Activated T-cell treated with anti-CD3 and anti-CD28 coated beads, Interleukin-2, amount 50 U/mL, for 72 hours (primary cell): Measurements from ENCODE around the gene DDX1. TPM values are rescaled to one million over a fixed set of nuclear protein-coding genes. Genes with fewer than 3 reads are reported as not detected.
"Not testable (repeated sequence)": the region's sequence is repeated elsewhere in the genome, so short reads cannot be mapped to it uniquely, and the experiment has no call there.

Experiments used
- ATAC-seq, 2 donors: fragments of 150-1000 bp; cut with Tn5 transposase; replicated peaks in 1 of 2; 2 replicates each; pipeline ENCODE4 v1.10.0; 2021; ENCODE audit warnings: moderate library complexity in 2 of 2, mild to moderate bottlenecking in 1 of 2
- DNase-seq, 2 donors: peaks; one replicate each; pipeline ENCODE4 v3.0.0; 2021 to 2022; ENCODE audit warnings: mixed read lengths in 1 of 2
- H3K27ac Mint-ChIP-seq: one replicate; pipeline ENCODE4 v1.8.0; 2022; ENCODE audit warnings: mild to moderate bottlenecking, moderate library complexity, mixed read lengths
- H3K27me3 Mint-ChIP-seq: one replicate; pipeline ENCODE4 v1.8.0; 2022; ENCODE audit warnings: low read depth, mixed read lengths
- H3K36me3 Mint-ChIP-seq, 2 donors: one replicate each; pipeline ENCODE4 v1.8.0; 2022; ENCODE audit warnings: mixed read lengths in 2 of 2, mild to moderate bottlenecking in 1 of 2; ENCODE audit not compliant: insufficient read depth in 2 of 2
- H3K4me1 Mint-ChIP-seq: one replicate; pipeline ENCODE4 v1.8.0; 2022; ENCODE audit warnings: low read depth, mixed read lengths
- H3K4me3 Mint-ChIP-seq, 2 donors: one replicate each; pipeline ENCODE4 v1.8.0; 2022; ENCODE audit warnings: mild to moderate bottlenecking in 2 of 2, mixed read lengths in 2 of 2, moderate library complexity in 2 of 2
- H3K9me3 Mint-ChIP-seq, 2 donors: one replicate each; pipeline ENCODE4 v1.8.0; 2022; ENCODE audit warnings: mixed read lengths in 2 of 2
- total RNA-seq, 2 donors: library from RNA; stranded (reverse); gene quantifications; one replicate each; pipeline ENCODE4 v1.2.3, GENCODE V29; 2022

The DDX1 gene
- total RNA-seq, 2 donors from 2014 or later, result 55.8 to 56.0 TPM

GRCh38 chr2:15616850-15617777 is 25.4 kb downstream of the DDX1 start:
- Mint-ChIP-seq H3K27me3 (no peaks in the 10 kb centered on the region), H3K36me3 (peaks cover 5 to 9% of the 10 kb centered on the region in 2 donors), H3K9me3 (no peaks in the 10 kb centered on the region), H3K4me1 (no peaks in the 10 kb centered on the region), H3K4me3 (no peak overlapping the region), H3K27ac (no peak overlapping the region)
- ATAC-seq (no peak), DNase-seq (no peak)

DNA sequence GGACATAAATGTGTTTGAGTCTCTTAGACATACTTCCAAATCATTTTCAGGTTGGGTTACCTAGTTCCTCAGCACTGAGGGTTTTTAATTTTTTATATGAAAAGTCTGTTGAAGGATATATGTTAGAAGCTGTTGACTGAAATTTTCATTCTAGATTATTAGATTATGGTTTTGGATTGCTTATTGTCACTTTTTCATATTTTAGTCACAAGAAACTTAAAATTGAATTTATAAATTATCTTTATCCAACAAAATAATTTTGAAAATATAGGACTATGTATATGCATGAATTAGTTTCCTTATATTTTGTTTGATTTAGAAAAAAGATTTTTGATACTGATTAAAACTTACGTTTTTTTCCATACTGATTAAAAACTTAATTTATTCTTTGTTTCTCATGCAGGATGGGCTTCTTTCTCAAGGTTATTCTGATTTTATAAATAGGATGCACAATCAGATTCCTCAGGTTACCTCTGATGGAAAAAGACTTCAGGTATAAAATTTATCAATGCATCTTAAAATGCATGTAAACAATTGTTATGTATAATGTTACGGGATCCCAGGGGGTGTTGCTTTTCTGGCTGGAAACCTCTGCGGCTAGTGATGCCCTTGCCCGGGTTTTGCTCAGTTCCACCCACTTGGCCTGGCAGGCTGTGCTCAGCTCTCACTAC is 26.2 kb downstream of the DDX1 start:
- ATAC-seq, result no peak

DNA sequence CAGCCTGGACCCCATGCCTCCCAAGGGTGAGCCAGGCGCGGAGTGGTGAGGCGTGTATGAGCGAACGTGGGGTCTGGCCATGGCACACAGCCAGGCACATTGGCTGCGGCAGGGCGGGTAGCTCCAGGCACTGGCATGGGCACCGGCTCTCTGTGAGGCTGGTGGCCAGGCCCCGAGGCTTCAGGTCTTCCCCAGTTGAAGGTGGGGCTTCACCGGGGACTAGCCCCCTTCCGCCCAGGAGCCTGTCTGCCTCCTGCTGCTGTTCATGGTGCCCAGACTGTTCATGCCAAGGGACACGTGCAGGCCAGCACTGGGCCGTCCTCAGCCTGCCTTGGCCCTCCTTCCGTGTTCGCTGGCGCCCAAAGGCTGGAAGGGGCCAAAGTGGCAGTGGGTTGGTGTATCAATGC is 26.8 kb downstream of the DDX1 start:
- H3K9me3 Mint-ChIP-seq, result no peaks in the 10 kb centered on the region
- peaks cover 5 to 16% of the 10 kb centered on the region in 2 donors for H3K36me3 Mint-ChIP-seq
- no peak overlapping the region for H3K4me3 Mint-ChIP-seq
- no peak for DNase-seq
- no peaks in the 10 kb centered on the region for H3K27me3 Mint-ChIP-seq
- no peaks in the 10 kb centered on the region for H3K4me1 Mint-ChIP-seq
- ATAC-seq, result no peak
- no peak overlapping the region for H3K27ac Mint-ChIP-seq

More for the DNA sequence above, 26.2 kb downstream of the DDX1 start:
- no peaks in the 10 kb centered on the region for H3K4me1 Mint-ChIP-seq
- no peaks in the 10 kb centered on the region for H3K9me3 Mint-ChIP-seq
- no peak overlapping the region for H3K4me3 Mint-ChIP-seq
- DNase-seq, result no peak
- no peaks in the 10 kb centered on the region for H3K27me3 Mint-ChIP-seq
- peaks cover 7 to 16% of the 10 kb centered on the region in 2 donors for H3K36me3 Mint-ChIP-seq
- H3K27ac Mint-ChIP-seq, result no peak overlapping the region

DNA sequence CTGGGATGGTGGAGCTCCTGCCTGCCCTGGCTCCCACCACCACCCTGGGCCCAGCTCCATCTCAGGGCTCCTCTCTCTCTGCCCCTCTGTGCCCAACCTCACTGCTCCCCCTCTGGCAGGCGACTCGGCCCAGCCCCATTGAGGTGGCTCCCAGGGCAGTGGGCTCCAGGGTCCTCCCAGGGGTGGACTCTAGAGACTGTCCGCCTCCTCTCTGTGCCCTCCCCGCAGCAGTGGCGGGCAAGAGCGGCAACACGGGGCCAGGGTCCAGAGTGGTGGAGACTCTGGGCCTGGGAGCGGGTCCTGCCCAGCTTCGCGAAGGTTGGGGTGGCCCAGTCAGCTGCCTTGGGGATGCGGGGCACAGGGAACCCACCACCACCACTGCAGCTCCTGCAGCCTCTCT is 27.4 kb downstream of the DDX1 start:
- DNase-seq (no peak), ATAC-seq (no peak)
- Mint-ChIP-seq H3K27ac (no peak overlapping the region), H3K27me3 (no peaks in the 10 kb centered on the region), H3K36me3 (peaks cover 7 to 21% of the 10 kb centered on the region in 2 donors), H3K4me1 (no peaks in the 10 kb centered on the region), H3K9me3 (peaks cover 0 to 3% of the 10 kb centered on the region in 2 donors), H3K4me3 (no peak overlapping the region)

- H3K9me3 Mint-ChIP-seq, result peaks cover 0 to 3% of the 10 kb centered on the region in 2 donors
- no peaks in the 10 kb centered on the region for H3K4me1 Mint-ChIP-seq
- no peak overlapping the region for H3K4me3 Mint-ChIP-seq
- peaks cover 10 to 25% of the 10 kb centered on the region in 2 donors for H3K36me3 Mint-ChIP-seq
- DNase-seq (no peak), ATAC-seq (no peak)
- no peaks in the 10 kb centered on the region for H3K27me3 Mint-ChIP-seq
- H3K27ac Mint-ChIP-seq, result no peak overlapping the region
Measured at GRCh38 chr2:15619510-15619909, 27.8 kb downstream of the DDX1 start.

DNA sequence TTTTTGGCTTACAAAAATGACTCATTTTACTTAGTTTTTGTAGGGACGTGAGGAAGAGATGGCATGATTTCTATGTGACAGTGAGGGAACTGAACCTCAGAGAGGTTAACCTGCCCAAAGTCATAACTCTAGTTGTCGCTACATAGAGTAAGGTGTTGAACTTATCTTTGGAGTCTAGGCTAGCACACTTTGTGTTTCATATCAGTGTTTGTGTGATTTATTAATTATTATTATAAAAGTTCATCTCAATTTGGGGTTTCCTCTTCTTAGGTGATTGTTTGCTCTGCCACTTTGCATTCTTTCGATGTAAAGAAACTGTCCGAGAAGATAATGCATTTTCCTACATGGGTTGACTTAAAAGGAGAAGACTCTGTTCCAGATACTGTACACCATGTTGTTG is 28.3 kb downstream of the DDX1 start:
- H3K9me3 Mint-ChIP-seq, result peaks cover 0 to 3% of the 10 kb centered on the region in 2 donors
- H3K4me3 Mint-ChIP-seq, result no peak overlapping the region
- H3K27ac Mint-ChIP-seq, result no peak overlapping the region
- ATAC-seq (no peak), DNase-seq (no peak)
- no peaks in the 10 kb centered on the region for H3K4me1 Mint-ChIP-seq
- no peaks in the 10 kb centered on the region for H3K27me3 Mint-ChIP-seq
- H3K36me3 Mint-ChIP-seq, result peaks cover 11 to 30% of the 10 kb centered on the region in 2 donors

- DNase-seq (no peak), ATAC-seq (no peak)
- H3K9me3 Mint-ChIP-seq, result peaks cover 0 to 3% of the 10 kb centered on the region in 2 donors
- no peak overlapping the region for H3K4me3 Mint-ChIP-seq
- H3K27ac Mint-ChIP-seq, result no peak overlapping the region
- H3K4me1 Mint-ChIP-seq, result no peaks in the 10 kb centered on the region
- H3K27me3 Mint-ChIP-seq, result no peaks in the 10 kb centered on the region
- H3K36me3 Mint-ChIP-seq, result peaks cover 10 to 30% of the 10 kb centered on the region in 2 donors
Measured at GRCh38 chr2:15620340-15620739, 28.7 kb downstream of the DDX1 start.

DNA sequence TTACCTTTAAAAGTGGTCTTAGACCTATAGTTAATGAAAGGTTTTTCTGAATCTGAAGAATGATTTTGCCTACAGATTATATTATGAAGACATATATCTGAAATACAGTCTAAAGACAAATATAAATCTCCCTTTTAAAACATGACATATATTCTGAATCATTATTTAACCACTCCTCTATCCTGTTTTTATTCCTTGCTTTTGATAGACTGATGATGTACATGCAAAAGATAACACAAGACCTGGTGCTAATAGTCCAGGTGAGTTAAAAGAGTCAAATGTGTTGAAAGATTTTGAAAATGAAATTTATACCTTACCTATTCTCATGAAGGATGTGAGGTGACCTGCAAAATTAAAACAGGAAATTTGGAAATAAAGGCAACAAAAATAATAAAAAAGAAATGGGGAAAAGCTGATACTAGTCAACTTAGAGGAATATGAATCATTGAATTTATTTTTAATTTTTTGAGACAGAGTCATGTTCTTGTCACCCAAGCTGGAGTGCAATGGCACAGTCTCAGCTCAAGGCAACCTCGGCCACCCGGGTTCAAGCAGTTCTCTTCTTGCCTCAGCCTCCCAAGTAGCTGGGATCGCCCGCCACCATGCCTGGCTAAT is 29.3 kb downstream of the DDX1 start:
- no peak overlapping the region for H3K4me3 Mint-ChIP-seq
- peaks cover 10 to 28% of the 10 kb centered on the region in 2 donors for H3K36me3 Mint-ChIP-seq

GRCh38 chr2:15621472-15621870 is 29.8 kb downstream of the DDX1 start:
- DNase-seq, ATAC-seq, H3K27me3 Mint-ChIP-seq, H3K4me3 Mint-ChIP-seq, H3K4me1 Mint-ChIP-seq, H3K27ac Mint-ChIP-seq, H3K9me3 Mint-ChIP-seq: not testable (repeated sequence)
- peaks cover 10 to 28% of the 10 kb centered on the region in 2 donors for H3K36me3 Mint-ChIP-seq

More for the DNA sequence above, 29.3 kb downstream of the DDX1 start:
- H3K27me3 Mint-ChIP-seq, result no peaks in the 10 kb centered on the region
- ATAC-seq (no peak), DNase-seq (no peak)
- H3K9me3 Mint-ChIP-seq, result peaks cover 0 to 3% of the 10 kb centered on the region in 2 donors
- no peak overlapping the region for H3K27ac Mint-ChIP-seq
- no peaks in the 10 kb centered on the region for H3K4me1 Mint-ChIP-seq

DNA sequence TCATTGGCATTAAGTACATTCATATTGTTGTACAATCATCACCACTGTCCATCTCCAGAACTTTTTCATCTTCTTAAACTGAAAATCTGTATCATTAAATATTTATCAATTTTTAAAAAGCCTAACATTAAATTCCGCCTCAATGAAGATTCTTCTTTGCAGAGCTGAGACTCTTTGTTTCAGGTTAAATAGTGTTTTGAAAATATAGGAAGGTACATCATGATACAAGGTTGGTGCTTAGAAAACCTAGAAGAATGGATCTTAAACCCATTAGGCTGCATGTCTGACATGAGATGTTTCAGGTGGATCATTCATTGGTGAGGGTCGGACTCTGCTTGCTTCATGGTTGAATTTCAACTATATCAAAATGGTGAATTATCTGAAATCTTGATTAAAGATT is 30.5 kb downstream of the DDX1 start:
- no peak overlapping the region for H3K27ac Mint-ChIP-seq
- H3K4me3 Mint-ChIP-seq, result no peak overlapping the region
- no peaks in the 10 kb centered on the region for H3K4me1 Mint-ChIP-seq
- no peaks in the 10 kb centered on the region for H3K27me3 Mint-ChIP-seq
- no peak for DNase-seq
- peaks cover 0 to 3% of the 10 kb centered on the region in 2 donors for H3K9me3 Mint-ChIP-seq
- peaks cover 10 to 31% of the 10 kb centered on the region in 2 donors for H3K36me3 Mint-ChIP-seq
- no peak for ATAC-seq

DNA sequence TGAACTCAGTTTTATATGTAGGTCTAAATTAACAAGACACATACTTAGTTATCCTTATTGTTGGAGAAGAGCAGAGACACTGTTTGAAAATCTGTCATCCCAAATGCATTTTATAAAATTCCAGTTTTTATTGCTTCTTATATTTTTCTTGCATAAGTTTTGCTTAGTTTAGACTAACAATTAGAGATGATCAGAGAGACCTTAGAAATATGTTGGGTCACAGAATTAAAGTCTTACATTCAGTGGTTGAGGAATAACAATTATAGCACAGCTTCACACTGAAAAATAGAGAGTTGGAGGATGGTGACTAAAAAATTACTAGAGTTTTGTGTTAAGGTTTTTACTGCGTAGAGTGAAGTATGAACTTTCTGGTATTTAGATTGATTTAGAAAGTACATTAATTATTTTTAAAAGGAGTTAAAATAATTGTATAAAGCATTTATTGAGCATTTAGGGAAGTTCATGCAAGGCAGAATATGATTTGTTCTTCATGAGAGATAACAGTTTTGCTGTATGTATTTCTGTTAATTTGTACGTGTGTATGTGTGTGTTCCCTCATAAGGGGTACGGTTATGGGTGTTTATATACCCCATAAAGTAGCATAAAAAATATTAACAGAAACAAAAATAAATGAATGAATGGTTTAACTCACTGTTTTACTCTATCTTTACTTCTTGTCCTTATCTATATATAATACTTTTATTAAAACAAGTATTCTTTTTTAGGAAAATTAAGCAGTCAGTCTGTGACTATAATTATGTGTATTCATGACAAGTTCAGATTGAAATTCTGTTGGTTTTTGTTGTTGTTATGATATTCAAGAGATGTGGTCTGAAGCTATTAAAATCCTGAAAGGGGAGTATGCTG is 31.2 kb downstream of the DDX1 start:
- Mint-ChIP-seq H3K4me1 (no peaks in the 10 kb centered on the region), H3K9me3 (peaks cover 0 to 3% of the 10 kb centered on the region in 2 donors), H3K36me3 (peaks cover 10 to 31% of the 10 kb centered on the region in 2 donors), H3K27ac (no peak overlapping the region), H3K27me3 (no peaks in the 10 kb centered on the region), H3K4me3 (no peak overlapping the region)
- no peak for DNase-seq
- ATAC-seq, result no peak

GRCh38 chr2:15623481-15623796 is 31.8 kb downstream of the DDX1 start:
- Mint-ChIP-seq H3K4me3 (no peak overlapping the region), H3K4me1 (no peaks in the 10 kb centered on the region), H3K36me3 (peaks cover 10 to 31% of the 10 kb centered on the region in 2 donors), H3K27ac (no peak overlapping the region), H3K9me3 (peaks cover 0 to 3% of the 10 kb centered on the region in 2 donors), H3K27me3 (no peaks in the 10 kb centered on the region)
- no peak for DNase-seq
- no peak for ATAC-seq
